COLO668 (cell line): ENCODE measurements around the gene LACTBL1.
A peak's percentile ranks its signal among the peaks of the same experiment; 100 is the strongest.

Source experiments
- DNase-seq: peaks from one replicate; lab custom pipeline; 2025; ENCODE audit not compliant: unreplicated experiment; lab: John Stamatoyannopoulos, UW

LACTBL1 gene

DNA sequence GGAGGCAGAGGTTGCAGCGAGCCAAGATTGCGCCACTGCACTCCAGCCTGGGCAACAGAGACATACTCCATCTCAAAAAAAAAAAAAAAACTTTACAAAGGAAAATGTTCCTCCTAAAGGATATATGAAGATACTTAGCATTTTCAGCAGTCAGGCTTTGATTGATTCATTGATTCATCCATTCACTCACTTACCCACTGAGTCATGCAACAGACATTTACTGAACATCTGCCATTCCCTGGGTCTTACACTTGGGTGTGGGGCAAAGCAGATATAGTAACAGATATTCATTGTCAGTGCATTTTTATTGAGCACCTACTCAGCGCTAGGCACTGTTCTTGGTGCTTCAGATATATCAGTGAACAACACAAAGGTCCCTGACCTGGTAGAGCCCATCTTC is 5.6 kb upstream of the LACTBL1 start:
- no peak for DNase-seq

DNA sequence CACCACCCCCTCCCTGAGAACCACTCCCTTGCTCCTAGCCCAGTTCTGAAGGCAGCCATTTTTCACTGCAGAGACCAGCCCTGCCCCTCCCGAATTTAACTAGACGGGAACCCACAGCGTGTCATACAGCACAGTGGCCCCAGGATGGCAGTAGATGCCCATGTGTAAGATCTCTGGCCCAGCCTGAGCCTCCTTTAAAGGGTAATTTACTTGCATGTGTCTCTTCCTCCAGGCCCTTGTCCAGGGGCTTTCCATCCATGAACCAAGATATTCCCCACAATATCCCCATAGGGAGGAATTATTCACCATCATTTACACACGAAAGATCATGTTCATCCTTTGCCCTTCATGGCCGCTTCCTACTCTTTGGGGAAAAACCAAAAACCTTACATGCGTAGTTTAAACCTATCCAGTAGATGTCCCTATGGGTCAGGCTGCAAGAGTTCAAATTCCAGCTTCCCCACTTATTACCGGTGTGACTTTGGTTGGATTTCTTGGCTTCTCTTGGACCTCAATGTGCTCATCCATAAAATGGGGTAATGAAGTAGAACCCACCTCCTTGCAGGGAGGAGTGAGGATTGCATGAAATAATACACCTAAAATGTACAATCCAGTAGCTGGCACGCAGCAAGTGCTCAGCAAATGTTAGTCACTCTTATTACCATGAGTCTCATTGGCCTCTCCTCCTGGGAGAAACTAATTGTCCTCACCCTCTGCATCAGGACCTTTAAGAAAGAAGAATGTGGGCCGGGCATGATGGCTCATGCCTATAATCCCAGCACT is 4.0 kb upstream of the LACTBL1 start:
- DNase-seq: peak; percentile 81

DNA sequence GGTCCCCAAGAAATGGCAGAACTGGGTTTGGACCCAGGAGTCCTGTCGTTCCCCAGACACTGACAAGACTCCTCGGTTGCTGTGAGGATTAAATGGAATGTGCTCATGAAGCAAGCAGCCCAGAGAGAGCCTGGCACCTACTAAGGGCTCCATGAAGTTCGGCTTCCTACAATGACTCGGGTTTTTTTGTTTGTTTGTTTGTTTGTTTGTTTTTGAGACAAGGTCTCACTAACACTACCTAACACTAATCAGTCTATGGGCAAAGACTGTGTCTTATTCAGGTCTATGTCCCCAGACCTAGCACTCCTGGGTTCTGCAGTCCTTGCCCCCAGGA is 3.4 kb upstream of the LACTBL1 start:
- DNase-seq: no peak

- no peak for DNase-seq
Measured at GRCh38 chr1:22975694-22976093, 3.0 kb upstream of the LACTBL1 start.

DNA sequence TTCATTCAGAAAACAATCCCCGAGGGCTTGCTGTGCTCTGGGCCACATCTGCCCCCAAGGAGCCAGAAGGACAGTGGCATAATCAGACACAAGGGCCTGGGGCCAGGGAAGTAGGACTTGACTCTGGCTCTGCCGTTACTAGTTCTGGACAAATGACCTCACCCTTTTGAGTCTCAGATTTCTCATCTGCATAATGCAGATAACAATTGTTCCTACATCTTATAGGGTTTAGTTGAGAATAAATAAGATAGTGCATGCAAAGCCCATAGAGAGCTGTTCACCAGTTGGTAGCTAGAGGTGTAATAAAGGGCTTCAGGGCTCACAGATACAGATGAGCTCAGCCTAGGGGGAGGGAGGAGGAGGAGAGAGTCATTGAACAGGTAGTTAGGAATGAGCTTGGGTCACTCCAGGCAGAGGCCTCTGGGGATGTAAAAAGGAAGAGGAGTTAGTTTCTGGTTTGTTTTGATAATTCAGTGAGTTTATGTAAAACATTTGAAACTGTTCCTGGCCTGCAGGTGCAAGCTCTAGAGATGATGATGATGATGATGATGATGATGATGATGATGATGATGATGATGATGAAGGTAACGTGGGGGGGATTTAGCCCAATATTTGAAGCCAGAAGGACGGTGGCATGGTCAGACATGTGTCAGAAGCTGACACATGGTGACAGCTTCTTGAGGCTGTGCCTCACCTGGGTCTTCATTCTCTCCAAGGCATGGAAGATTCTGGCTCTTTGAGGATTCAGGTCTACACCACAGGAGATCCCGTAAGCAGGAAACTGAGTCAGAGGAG is 858 bp downstream of the LACTBL1 start:
- no peak for DNase-seq

- no peak for DNase-seq
Measured at GRCh38 chr1:22971161-22971560, 1.5 kb downstream of the LACTBL1 start.

DNA sequence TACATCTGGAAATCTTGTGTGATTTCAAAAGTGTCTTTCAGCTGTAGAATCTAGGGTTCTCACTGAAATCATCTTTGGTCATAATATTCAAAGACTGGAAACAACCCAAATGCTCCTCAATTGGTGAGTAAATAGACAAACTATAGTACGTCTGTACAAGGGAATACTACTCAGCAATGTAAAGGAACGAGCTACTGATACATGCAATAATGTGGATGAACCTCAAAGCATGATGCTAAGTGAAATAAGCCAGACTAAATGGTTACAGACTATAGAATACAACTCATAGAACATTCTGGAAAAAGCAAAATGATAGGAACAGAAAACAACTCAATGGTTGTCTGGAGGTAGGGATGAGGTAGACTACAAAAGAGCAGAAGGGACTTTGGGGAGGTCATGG is 2.6 kb downstream of the LACTBL1 start:
- DNase-seq: no peak

GRCh38 chr1:22969304-22969709 is 3.4 kb downstream of the LACTBL1 start:
- peak; percentile 69 for DNase-seq

DNA sequence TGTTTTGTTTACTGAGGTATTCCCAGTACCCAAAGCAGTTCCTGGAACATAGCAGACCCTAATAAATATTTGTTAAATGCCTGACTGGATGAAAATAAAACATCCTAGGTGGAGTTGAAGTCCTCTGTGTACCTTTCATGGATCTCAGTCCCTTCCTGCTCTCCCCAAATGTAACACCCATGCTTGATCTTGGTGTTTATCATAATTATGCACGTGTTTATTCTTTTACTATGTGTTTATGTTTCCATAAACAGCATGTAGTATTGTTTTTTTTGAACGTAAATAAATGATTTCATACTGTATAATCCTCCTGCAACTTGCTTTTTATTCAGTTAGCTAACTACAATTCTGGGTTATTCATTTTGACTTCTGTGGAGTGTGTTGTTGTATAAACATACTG is 4.8 kb downstream of the LACTBL1 start:
- no peak for DNase-seq

DNA sequence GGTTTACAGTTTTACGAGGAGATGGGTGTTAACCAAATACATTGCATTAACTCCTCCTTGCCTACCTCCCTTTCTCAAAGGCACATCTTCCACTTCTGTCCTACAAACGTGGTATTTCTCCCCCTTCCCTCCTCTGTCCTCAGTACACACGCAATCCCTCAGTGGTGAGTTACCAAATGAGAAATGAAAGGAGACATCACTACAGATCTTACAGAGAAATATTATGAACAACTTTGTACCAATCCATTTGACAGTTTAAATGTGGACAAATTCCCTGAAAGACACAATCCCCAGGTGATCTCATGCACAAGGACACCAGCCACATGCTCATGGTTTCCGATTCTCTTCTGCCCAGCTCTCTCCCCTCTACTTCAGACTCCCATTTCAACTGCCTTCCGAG is 6.4 kb downstream of the LACTBL1 start:
- no peak for DNase-seq

- DNase-seq: no peak
Measured at GRCh38 chr1:22963044-22963677, 9.5 kb downstream of the LACTBL1 start.

GRCh38 chr1:22962558-22962957 is 10.1 kb downstream of the LACTBL1 start:
- DNase-seq: no peak

DNA sequence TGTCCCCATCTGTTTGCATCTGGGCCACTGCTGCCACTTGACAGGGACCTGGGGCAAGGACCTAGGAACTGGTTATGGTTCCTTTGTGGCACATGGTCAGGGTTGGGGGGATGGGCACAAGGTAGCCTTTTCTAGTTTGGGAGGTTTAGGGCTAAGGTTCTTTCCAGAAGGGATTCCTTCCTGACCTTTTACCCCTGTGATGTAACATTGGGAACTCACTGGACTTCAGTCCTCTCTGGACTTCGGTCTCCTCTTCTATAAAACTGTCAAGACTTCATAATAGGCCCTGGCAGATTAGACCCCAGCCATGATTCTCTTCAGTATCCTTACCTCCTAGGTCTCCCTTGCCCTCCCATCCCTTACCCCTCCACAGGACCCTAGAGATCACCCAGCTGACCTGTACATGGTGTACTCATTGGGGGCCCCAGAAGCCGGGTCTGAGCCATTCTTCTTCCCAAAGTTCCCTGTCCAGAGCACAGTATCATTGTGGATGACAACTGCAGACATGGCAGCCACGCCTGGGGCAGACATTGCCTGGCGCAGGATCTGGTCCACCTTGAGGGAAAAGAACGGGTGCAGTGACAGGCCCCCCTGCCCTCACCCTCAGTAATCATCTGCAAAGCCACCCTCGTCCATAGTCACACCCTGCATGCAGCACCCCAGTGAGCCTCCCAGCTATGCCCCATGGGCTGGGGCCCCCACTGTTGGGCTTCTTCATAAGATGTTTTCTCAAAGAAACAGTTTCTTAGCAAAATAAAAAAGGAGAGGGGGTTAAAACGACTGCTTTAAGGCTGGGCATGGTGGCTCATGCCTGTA is 12.9 kb downstream of the LACTBL1 start:
- no peak for DNase-seq

DNA sequence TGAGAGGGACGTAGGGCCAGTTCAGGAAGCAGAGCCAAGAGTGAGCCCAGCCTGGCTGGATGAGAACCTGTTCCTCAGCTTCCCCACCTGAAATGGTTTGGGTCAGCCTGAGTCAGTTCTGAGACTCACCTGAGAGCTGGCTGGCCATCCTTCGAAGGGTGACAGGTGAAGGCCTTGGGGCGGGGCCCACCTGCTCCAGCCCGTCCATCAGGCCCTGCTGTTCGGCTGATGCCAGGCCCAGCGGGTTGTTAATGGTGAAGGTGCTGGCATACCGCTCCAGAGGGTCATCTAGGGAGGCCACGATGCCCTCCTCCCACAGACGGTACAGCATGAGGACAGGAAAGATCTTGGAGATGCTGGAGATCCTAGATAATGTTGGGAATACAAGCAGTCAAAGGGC is 14.1 kb downstream of the LACTBL1 start:
- no peak for DNase-seq

DNA sequence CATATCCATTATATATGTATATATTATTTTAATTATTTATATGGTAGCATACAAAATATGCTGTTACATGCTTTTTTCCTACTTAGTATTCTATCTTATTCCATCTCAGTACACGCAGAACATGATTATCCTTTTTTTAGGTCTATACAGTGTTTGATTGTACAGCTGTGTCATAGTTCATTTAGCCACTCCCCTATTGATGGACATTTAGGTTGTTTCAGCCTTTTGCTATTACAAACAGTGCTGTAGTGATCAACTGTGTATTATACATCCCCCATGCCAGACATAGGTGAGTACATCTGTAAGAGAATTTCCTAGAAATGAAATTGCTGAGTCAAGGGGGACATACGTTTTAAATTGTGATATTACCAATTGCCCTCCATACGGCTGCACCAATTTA is 15.6 kb downstream of the LACTBL1 start:
- no peak for DNase-seq

- no peak for DNase-seq
Measured at GRCh38 chr1:22955146-22955545, 17.5 kb downstream of the LACTBL1 start.

DNA sequence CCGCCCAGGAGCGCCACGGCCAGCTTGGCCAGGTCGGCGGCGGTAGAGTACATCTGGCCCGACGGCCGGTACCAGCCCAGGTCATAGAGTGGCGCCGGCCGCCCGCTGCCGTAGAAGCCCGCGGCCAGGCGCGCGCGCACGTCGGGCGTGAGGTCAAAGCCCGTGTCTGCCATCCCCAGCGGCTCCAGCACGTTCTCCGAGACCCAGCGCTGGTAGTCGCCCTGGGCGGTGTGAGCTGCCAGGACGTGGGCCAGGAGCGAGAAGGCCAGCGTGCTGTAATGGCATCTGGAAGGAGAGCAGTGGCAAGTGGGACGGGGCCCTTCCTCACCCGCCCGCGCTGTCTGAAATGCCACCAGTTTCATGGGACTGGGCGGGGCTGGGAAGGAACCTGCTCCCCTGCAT is 18.9 kb downstream of the LACTBL1 start:
- DNase-seq: peak; percentile 43

GRCh38 chr1:22953057-22953739 is 19.5 kb downstream of the LACTBL1 start:
- peak; percentile 71 for DNase-seq

DNA sequence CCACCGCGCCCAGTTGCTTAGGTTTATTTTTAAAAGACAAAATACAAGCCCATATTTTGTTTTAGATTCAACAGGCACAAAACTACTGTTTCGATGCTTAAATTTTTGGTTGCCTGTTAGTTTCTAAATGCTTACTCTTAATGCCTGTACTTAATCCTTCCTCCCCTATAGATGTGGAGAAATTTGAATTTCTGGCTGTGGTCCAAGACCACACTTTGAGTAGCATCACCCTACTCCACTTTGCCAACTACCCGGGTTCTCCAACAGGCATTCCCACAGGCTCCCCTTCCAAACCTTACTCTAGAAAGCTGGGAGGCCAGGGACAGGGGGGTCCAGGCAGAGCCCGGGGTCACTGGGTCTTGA is 20.0 kb downstream of the LACTBL1 start:
- no peak for DNase-seq

DNA sequence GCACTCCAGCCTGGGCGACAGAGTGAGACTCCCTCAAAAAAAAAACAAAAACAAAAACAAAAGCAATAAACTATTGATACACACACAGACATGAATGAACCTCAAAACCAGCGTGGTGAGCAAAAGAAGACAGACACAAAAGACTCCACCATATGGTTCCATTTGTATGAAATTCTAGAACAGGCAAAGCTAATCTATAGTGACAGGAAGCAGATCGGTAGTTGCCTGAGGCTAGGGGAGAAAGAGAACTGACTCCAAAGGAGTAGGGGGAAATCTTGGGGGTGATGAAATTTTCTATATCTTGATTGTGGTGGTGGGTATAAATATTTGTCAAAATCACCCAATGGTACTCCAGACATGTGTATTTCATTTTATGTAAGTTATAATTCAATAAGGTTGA is 20.9 kb downstream of the LACTBL1 start:
- no peak for DNase-seq

- no peak for DNase-seq
Measured at GRCh38 chr1:22949822-22950331, 22.8 kb downstream of the LACTBL1 start.
